ENCODE measurements around the gene HPS3. TPM values are rescaled to one million over a fixed set of nuclear protein-coding genes. Genes with fewer than 3 reads are reported as not detected.

The HPS3 gene
- total and polyA plus RNA-seq, 2 of the 4 experiments (the other 2 are of a cell fraction) = 15.2 to 24.2 TPM

- TF ChIP-seq CEBPB (IDR thresholded peaks at IDR 0.05; ENCODE audit: low read depth, low read length) = no peak
- TF ChIP-seq CTCF (conservative IDR thresholded peaks at IDR 0.05; ENCODE audit: low read depth, low read length) = no peak
Measured at GRCh38 chr3:149181182-149181581, 51.7 kb downstream of the HPS3 start (continued).

DNA sequence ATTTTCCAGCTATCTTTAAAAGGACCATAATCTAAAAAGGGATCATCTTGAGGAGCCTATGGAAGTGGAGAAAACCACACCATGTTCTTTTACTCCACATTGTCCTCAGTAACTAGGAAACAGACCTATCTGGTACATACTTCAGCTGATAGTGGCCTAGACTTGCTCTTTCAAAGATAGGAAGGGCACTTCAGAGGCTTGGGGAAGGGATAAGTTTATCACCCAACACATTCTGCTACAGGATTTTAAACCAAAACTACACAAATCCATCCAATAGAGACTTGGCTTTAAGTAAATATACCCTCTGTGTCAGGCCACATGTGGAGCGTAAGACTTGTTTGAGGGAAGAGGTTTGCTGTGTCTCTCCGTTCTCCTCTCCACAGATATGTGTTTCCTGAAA, 56.8 kb downstream of the HPS3 start:
- Histone ChIP-seq H2AK5ac (ENCODE audit: low read depth, low read length) (no peak overlapping the region), H3K4me3 (ENCODE audit: insufficient read depth, low read depth, low read length) (no peak overlapping the region), H4K91ac (ENCODE audit: insufficient read depth, low read depth, low read length) (no peak overlapping the region), H3K27me3 (ENCODE audit: control insufficient read depth, insufficient read depth, low read length) (no peaks in the 10 kb centered on the region), H2AFZ (replicated peaks; ENCODE audit: low read length, poor library complexity) (no peak overlapping the region), H2BK20ac (ENCODE audit: low read depth, low read length) (no peak overlapping the region; the same call in 1 of the 2 replicates), H3K4ac (ENCODE audit: low read depth, low read length) (no peak overlapping the region), H3K23ac (ENCODE audit: low read depth, low read length) (no peak overlapping the region; the same call in 1 of the 2 replicates), H3K9me3 (ENCODE audit: control insufficient read depth, insufficient read depth, low read length) (no peaks in the 10 kb centered on the region), H4K20me1 (ENCODE audit: insufficient read depth, low read length) (no peaks in the 10 kb centered on the region), H2BK15ac (ENCODE audit: low read depth, low read length) (no peak overlapping the region), H3K27ac (ENCODE audit: insufficient read depth, low read length) (no peak overlapping the region), H4K8ac (ENCODE audit: low read depth in 2 of 2, low read length in 2 of 2) (no peak overlapping the region), H3K9me1 (ENCODE audit: insufficient read depth, low read length) (no peaks in the 10 kb centered on the region), H4K5ac (ENCODE audit: low read depth, low read length) (no peak overlapping the region), H3K56ac (ENCODE audit: extremely low read depth, insufficient read depth, low read length) (no peak overlapping the region), H2AK9ac (replicated peaks; ENCODE audit: low read depth, low read length, poor library complexity) (no peak overlapping the region), H2BK5ac (ENCODE audit: low read depth, low read length, poor library complexity, severe bottlenecking) (no peak overlapping the region), H3K36me3 (ENCODE audit: control insufficient read depth, insufficient read depth, low read length) (no peaks in the 10 kb centered on the region), H2BK120ac (ENCODE audit: low read depth, low read length) (no peak overlapping the region), H3K79me1 (ENCODE audit: low read depth in 1 of 2, low read length in 2 of 2) (no peaks in the 10 kb centered on the region), H3K4me1 (ENCODE audit: control insufficient read depth, insufficient read depth, low read length) (no peaks in the 10 kb centered on the region), H3K4me2 (ENCODE audit: low read depth, low read length) (no peak overlapping the region), H3K9ac (ENCODE audit: low read depth, low read length) (no peak overlapping the region), H3K14ac (replicated peaks; ENCODE audit: low read depth, low read length) (no peak overlapping the region), H3K18ac (ENCODE audit: low read depth, low read length) (no peak overlapping the region)
- in situ Hi-C loops (cut with MboI; ENCODE audit: low sequenced_read_pairs) = no loop called here
- CTCF ChIA-PET = no interaction called here
- no TSS peak for BruUV-seq (replicated peaks)
- WGBS, 2 experiments (ENCODE audit: extremely low coverage in 2 of 2, insufficient read length in 1 of 2) = no CpG with 5 or more reads among the region's 2 CpGs
- POLR2A ChIA-PET (ENCODE audit: unreplicated experiment) = no interaction called here
- dilution Hi-C loops (cut with HindIII; ENCODE audit: low sequenced_read_pairs, unreplicated experiment) = no loop called here
- intact Hi-C loops (cut with micrococcal nuclease) = no loop called here
- DNase-seq (no peak), ATAC-seq (ENCODE audit: low read depth) (no peak)
- TF ChIP-seq SMC3 (IDR thresholded peaks at IDR 0.05; ENCODE audit: low read depth, low read length) (no peak), BHLHE40 (IDR thresholded peaks at IDR 0.05; ENCODE audit: low read depth, low read length) (no peak), CHD1 (IDR thresholded peaks at IDR 0.05; ENCODE audit: low read depth, low read length) (no peak), MXI1 (IDR thresholded peaks at IDR 0.05; ENCODE audit: borderline replicate concordance, low read depth, low read length) (no peak), NFE2L2 (IDR thresholded peaks at IDR 0.05; ENCODE audit: low read depth, low read length) (no peak), USF2 (IDR thresholded peaks at IDR 0.05; ENCODE audit: low read depth, low read length) (no peak), FOS (IDR thresholded peaks at IDR 0.05; ENCODE audit: low read depth, low read length) (no peak), POLR2A (IDR thresholded peaks at IDR 0.05; ENCODE audit: low read depth, low read length) (no peak), RCOR1 (IDR thresholded peaks at IDR 0.05; ENCODE audit: insufficient replicate concordance, low read length) (no peak), CEBPB (IDR thresholded peaks at IDR 0.05; ENCODE audit: low read depth, low read length) (no peak), RAD21 (IDR thresholded peaks at IDR 0.05; ENCODE audit: low read length) (no peak), RFX5 (IDR thresholded peaks at IDR 0.05; ENCODE audit: low read depth, low read length) (no peak), MAFK (IDR thresholded peaks at IDR 0.05; ENCODE audit: low read depth, low read length) (no peak)
- TF ChIP-seq, protein P1, sequence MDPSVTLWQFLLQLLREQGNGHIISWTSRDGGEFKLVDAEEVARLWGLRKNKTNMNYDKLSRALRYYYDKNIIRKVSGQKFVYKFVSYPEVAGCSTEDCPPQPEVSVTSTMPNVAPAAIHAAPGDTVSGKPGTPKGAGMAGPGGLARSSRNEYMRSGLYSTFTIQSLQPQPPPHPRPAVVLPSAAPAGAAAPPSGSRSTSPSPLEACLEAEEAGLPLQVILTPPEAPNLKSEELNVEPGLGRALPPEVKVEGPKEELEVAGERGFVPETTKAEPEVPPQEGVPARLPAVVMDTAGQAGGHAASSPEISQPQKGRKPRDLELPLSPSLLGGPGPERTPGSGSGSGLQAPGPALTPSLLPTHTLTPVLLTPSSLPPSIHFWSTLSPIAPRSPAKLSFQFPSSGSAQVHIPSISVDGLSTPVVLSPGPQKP (IDR thresholded peaks at IDR 0.05; ENCODE audit: borderline replicate concordance, low read depth, low read length) = no peak

Measured in IMR-90 (cell line).